Loucy (cell line): ENCODE results near the gene CTNNAL1.

Experiments
- H2AFZ ChIP-seq: fragments of 200-600 bp; sonication (generic); 2 replicates; pipeline ENCODE4 v1.6.0; 2016; ENCODE audit warnings: antibody characterized with exemption, mild to moderate bottlenecking, low read length, moderate library complexity
- H3F3A ChIP-seq: fragments of 200-600 bp; 2 replicates; pipeline ENCODE4 v1.6.0; 2016; ENCODE audit warnings: antibody characterized with exemption, low read depth, mild to moderate bottlenecking
- H3K27me3 ChIP-seq: fragments of 200-600 bp; sonication (generic); 2 replicates; pipeline ENCODE4 v1.6.1; 2014; ENCODE audit warnings: low read length, mild to moderate bottlenecking; ENCODE audit not compliant: insufficient read depth, poor library complexity, severe bottlenecking
- H3K36me3 ChIP-seq: fragments of 200-600 bp; sonication (generic); 2 replicates; pipeline ENCODE4 v1.6.1; 2016; ENCODE audit warnings: low read length; ENCODE audit not compliant: insufficient read depth
- H3K4me1 ChIP-seq: fragments of 200-600 bp; sonication (generic); 2 replicates; pipeline ENCODE4 v1.5.1; 2014; ENCODE audit warnings: low read length, mild to moderate bottlenecking; ENCODE audit not compliant: insufficient read depth, poor library complexity, severe bottlenecking
- H3K4me2 ChIP-seq: fragments of 200-600 bp; sonication (generic); 2 replicates; pipeline ENCODE4 v1.6.0; 2014; ENCODE audit warnings: antibody characterized with exemption, low read length, low read depth, mild to moderate bottlenecking; ENCODE audit not compliant: poor library complexity, severe bottlenecking
- H3K4me3 ChIP-seq: fragments of 200-600 bp; sonication (generic); 2 replicates; pipeline ENCODE4 v1.5.1; 2014; ENCODE audit warnings: low read length, mild to moderate bottlenecking, mixed read lengths; ENCODE audit not compliant: poor library complexity, severe bottlenecking
- H3K79me2 ChIP-seq: fragments of 200-600 bp; sonication (generic); 2 replicates; pipeline ENCODE4 v1.6.1; 2014; ENCODE audit warnings: low read length; ENCODE audit not compliant: insufficient read depth
- H3K9ac ChIP-seq: fragments of 200-600 bp; sonication (generic); 2 replicates; pipeline ENCODE4 v1.6.0; 2014; ENCODE audit warnings: mild to moderate bottlenecking, low read depth, low read length, moderate library complexity; ENCODE audit not compliant: poor library complexity, severe bottlenecking
- H3K9me2 ChIP-seq: fragments of 200-600 bp; sonication (generic); replicated peaks from 2 replicates; pipeline ENCODE4 v1.6.1; 2016; ENCODE audit warnings: low read depth, low read length, mixed read lengths
- H3K9me3 ChIP-seq: fragments of 200-600 bp; sonication (generic); 2 replicates; pipeline ENCODE4 v1.6.1; 2014; ENCODE audit warnings: mild to moderate bottlenecking, antibody characterized with exemption, low read length, low read depth; ENCODE audit not compliant: insufficient read depth
- H4K20me1 ChIP-seq: fragments of 200-600 bp; sonication (generic); 2 replicates; pipeline ENCODE4 v1.6.0; 2014; ENCODE audit warnings: antibody characterized with exemption, low read length, mild to moderate bottlenecking; ENCODE audit not compliant: insufficient read depth, poor library complexity, severe bottlenecking
- EZH2phosphoT487 ChIP-seq: fragments of 200-600 bp; IDR thresholded peaks from 2 replicates; pipeline ENCODE4 v1.6.1; 2018; ENCODE audit warnings: antibody characterized with exemption, mild to moderate bottlenecking, moderate library complexity, borderline replicate concordance
- TF ChIP-seq, protein P1 (sequence below): fragments of 200-600 bp; sonication (generic); conservative IDR thresholded peaks from 2 replicates; pipeline ENCODE4 v1.5.1; 2014; ENCODE audit warnings: mild to moderate bottlenecking, antibody characterized with exemption, low read length

The CTNNAL1 gene

DNA sequence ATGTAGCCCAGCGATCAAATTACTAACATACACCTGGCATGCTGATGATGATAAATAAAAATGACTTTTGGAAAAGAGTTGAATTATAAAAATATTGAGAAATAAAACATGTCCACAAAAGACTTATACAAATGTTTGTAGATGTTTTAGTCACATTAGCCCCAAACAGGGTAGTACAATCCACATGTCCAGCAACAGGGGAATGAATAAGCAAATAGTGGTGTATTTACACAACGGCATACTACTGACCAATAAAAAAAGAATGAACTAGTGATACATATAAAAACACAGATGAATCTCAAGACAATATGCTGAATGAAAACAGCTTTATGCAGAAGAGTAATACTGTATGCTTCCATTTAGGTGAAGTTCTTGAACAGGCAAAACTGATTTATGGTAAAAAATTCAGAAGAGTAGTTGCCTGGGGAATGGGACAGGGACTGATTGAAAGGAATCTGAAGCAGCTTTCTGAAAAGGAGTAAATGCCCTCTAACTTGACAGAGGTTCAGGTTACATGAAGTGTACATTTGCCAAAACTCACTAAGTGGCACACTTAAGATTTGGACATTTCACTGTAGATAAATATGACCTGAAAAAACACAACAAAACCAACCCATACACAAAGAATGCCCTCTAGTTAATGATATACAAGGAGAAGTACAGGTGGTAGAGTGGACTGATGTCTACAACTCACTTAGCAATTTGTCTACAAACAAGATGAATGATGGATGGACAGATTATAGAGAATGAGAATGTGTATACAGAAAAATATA, 115.8 kb downstream of the CTNNAL1 start:
- H3K36me3 ChIP-seq = peaks cover 75% of the 10 kb centered on the region
- no peak overlapping the region for H2AFZ ChIP-seq

DNA sequence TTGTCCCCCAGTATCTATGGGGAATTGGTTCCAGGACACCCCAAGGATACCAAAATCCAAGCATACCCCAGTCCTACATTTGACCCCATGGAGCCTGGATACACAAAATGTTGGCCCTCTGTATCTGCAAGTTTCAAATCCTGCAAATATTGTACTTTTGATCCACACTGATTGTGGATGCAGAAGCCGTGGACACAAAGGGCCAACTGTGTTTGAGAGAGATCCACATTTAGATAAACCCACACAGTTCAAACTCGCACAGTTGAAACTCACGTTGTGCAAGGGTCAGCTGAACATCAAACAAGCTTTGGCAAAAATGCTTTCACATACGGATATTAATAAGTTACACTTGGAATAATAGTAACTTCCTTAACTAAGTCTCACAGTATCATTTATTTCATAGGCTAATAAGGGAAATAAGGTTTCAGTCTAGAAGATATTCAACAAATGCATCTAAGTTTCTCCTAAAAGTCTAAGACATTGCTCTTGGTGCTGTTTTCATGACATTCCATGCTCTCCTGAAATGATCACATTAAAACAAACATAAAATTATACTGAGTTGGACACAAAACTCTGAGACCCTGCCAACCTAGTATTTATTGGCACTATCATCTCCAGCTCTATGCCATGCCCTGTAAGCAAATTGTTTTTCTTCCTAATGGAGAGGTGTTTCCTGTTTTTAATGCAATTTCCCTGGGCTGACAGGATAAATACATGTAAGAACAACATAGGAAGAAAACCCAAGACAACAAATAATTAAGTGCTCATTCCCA, 118.9 kb downstream of the CTNNAL1 start:
- H3K36me3 ChIP-seq = peaks cover 83% of the 10 kb centered on the region

More for the DNA sequence above, 115.8 kb downstream of the CTNNAL1 start:
- Histone ChIP-seq H3K9me3 (no peaks in the 10 kb centered on the region), H3K9ac (no peak overlapping the region), H3K79me2 (no peaks in the 10 kb centered on the region), H3K27me3 (no peaks in the 10 kb centered on the region), H3K4me1 (no peaks in the 10 kb centered on the region), H3F3A (no peaks in the 10 kb centered on the region), H3K4me3 (no peak overlapping the region), H4K20me1 (no peaks in the 10 kb centered on the region), H3K9me2 (no peaks in the 10 kb centered on the region), H3K4me2 (no peak overlapping the region)
- TF ChIP-seq, protein P1, sequence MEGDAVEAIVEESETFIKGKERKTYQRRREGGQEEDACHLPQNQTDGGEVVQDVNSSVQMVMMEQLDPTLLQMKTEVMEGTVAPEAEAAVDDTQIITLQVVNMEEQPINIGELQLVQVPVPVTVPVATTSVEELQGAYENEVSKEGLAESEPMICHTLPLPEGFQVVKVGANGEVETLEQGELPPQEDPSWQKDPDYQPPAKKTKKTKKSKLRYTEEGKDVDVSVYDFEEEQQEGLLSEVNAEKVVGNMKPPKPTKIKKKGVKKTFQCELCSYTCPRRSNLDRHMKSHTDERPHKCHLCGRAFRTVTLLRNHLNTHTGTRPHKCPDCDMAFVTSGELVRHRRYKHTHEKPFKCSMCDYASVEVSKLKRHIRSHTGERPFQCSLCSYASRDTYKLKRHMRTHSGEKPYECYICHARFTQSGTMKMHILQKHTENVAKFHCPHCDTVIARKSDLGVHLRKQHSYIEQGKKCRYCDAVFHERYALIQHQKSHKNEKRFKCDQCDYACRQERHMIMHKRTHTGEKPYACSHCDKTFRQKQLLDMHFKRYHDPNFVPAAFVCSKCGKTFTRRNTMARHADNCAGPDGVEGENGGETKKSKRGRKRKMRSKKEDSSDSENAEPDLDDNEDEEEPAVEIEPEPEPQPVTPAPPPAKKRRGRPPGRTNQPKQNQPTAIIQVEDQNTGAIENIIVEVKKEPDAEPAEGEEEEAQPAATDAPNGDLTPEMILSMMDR = no peak
- TF ChIP-seq EZH2phosphoT487 = no peak

More for the DNA sequence above, 118.9 kb downstream of the CTNNAL1 start:
- Histone ChIP-seq H3K9me2 (no peaks in the 10 kb centered on the region), H3K9ac (no peak overlapping the region), H3F3A (no peaks in the 10 kb centered on the region), H4K20me1 (no peaks in the 10 kb centered on the region), H3K79me2 (no peaks in the 10 kb centered on the region), H2AFZ (no peak overlapping the region), H3K4me2 (no peak overlapping the region), H3K4me1 (no peaks in the 10 kb centered on the region), H3K9me3 (no peaks in the 10 kb centered on the region), H3K4me3 (no peak overlapping the region), H3K27me3 (no peaks in the 10 kb centered on the region)
- no peak for TF ChIP-seq EZH2phosphoT487
- TF ChIP-seq, protein P1 = no peak
